Diencephalon (tissue), 1 donor: ENCODE results near the gene ILDR2. TPM values are rescaled to one million over a fixed set of nuclear protein-coding genes. Genes with fewer than 3 reads are reported as not detected.

Source experiments
- small RNA-seq: library from RNA; depleted of rRNA; stranded (forward); fragments of <200 nt; gene quantifications from one replicate; pipeline ENCODE3, GENCODE V24; 2014
- total RNA-seq: library from RNA; depleted of rRNA; stranded (reverse); fragments of >200 nt; gene quantifications from one replicate; pipeline ENCODE4 v1.2.3, GENCODE V29; 2014

ILDR2 gene
- total RNA-seq, result 76.8 TPM

GRCh38 chr1:166975361-166976129, at the start of gene ILDR2:
ILDR2 (minus strand) TSS chr1:166975540; CDS start chr1:166975268, 272 bp downstream.

GRCh38 chr1:166988974-166989515, 13.7 kb upstream of the ILDR2 start, which contains the start of gene MAEL:
MAEL (plus strand) TSS chr1:166989280; CDS start chr1:166989353, 73 bp downstream.

GRCh38 chr1:166875734-166876539, 99.4 kb downstream of the ILDR2 start, which contains the start of gene TADA1:
TADA1 (minus strand) TSS chr1:166876264; CDS start chr1:166876233, 31 bp downstream.

Small RNA genes lying within 50 kb of the gene (small RNA-seq; reads per million reads assigned to genes)
- gene RNA5SP65, result 0.23 reads per million

Other genes with a start within 250 kb of the ILDR2 start
- gene POGK, start 136.1 kb downstream of the ILDR2 start, total RNA-seq, result 47.5 TPM
- gene TADA1, start 99.3 kb downstream of the ILDR2 start, total RNA-seq, result 51.2 TPM
- gene MAEL, start 13.7 kb upstream of the ILDR2 start, total RNA-seq, result 3.2 TPM
- not detected for gene GPA33, start 114.8 kb upstream of the ILDR2 start, total RNA-seq
- gene STYXL2, start 118.5 kb upstream of the ILDR2 start, total RNA-seq, result 0.69 TPM
- 36.9 TPM for gene POU2F1, start 245.3 kb upstream of the ILDR2 start, total RNA-seq